HG03558 (cell line): Measurements from ENCODE around the gene METTL27.
A peak's percentile ranks its signal among the peaks of the same experiment; 100 is the strongest.
"Not testable (repeated sequence)": the region's sequence is repeated elsewhere in the genome, so short reads cannot be mapped to it uniquely, and the experiment has no call there.

ENCODE experiments used
- ATAC-seq: cut with Tn5 transposase; IDR thresholded peaks from one replicate; pipeline ENCODE4 v1.9.1; 2021; ENCODE audit warnings: moderate number of reproducible peaks; ENCODE audit not compliant: unreplicated experiment; ENCODE audit errors: extremely low read depth

Gene METTL27

DNA sequence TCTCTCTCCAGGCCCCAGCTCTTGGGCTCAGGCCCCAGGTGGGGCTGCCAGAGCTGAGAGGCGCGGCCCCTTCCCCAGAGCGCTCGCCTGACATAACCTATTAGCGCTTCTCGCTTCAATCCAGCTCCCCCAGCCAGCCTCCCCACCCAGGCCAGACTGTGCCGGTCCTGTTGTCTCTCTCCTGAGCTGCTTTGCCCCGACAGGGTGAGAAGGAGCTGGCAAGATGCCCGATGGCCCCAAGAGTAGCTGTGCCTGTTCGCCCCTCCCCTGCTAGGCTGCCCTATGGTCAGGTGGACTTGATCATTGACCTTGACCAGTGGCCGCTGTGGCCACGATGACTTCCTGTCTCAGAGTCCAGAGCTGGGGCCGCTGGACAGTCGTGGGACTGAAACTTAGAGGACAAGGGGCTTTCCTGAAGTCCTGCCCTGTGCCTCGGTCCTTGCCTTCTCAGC is 27.8 kb upstream of the METTL27 start:
- ATAC-seq: no peak

GRCh38 chr7:73869011-73869798 is 26.9 kb upstream of the METTL27 start:
- ATAC-seq: no peak

DNA sequence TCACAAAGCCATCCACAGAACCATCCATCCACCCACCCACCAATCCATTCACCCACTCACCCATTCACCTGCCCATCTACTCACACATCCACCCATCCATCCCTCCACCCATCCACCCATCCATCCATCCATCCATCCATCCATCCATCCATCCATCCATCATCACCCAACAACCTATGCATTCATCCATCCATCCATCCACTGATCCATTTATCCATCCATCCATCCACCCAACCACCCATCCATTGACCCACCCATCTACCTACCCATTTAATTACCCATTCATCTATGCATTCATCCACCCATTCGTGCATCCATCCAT is 24.1 kb upstream of the METTL27 start:
- ATAC-seq: no peak

DNA sequence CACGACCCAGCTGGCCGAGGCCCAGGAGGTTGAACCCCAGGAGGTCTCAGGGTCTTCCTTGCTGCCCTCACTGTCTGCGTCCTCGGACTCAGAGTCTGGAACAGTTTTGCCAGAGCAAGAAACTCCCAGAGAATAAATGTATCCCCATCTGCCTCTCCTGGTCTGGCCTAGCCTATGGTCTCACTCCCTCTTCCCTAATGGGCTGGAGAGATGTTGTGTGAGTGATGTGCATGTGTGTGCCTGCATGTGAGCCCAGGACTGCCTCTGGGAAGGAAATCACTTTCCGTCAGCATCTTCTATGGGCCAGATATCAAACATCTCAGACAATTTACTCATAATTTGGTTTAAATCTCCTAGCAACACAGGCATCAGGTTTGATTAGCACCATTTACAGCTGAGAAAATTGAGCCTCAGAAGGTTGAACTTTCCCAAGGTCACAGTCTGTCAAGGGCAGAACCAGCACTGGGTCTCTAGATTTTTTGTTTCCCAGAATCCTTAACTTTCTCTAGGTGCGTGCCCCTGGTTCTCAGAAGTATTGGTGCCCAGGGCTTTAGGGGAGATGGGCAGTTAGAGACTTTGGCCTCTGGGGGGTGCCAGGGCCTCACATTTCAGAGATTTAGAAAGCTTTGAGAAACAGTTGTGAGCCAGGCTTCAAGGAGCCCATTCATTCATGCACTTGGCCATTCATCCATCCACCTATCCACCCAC is 23.6 kb upstream of the METTL27 start:
- no peak for ATAC-seq

GRCh38 chr7:73864981-73865711 is 22.8 kb upstream of the METTL27 start:
- no peak for ATAC-seq

DNA sequence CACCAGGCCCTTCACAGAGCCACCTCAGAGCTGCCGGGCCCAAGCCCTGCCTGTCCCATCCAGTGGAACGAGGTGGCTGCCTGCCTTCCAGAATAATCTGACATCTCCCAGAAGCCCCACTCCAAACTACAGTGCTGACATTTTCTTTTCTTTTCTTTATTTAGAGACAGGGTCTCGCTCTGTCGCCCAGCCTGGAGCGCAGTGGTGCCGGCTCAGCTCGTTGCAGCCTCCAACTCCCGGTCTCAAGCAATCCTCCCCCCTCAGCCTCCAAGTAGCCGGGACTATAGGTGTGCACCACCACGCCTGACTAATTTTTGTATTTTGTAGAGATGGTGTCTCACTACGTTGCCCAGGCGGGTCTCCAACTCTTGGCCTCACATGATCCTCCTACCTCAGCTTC is 19.0 kb upstream of the METTL27 start:
- no peak for ATAC-seq

- ATAC-seq: no peak
Measured at GRCh38 chr7:73860859-73861258, 18.5 kb upstream of the METTL27 start, which contains the start of gene TMEM270. Gene TMEM270 (plus strand): TSS chr7:73861159. CDS start chr7:73861195, 36 bp downstream.

GRCh38 chr7:73858807-73859206 is 16.5 kb upstream of the METTL27 start:
- no peak for ATAC-seq

DNA sequence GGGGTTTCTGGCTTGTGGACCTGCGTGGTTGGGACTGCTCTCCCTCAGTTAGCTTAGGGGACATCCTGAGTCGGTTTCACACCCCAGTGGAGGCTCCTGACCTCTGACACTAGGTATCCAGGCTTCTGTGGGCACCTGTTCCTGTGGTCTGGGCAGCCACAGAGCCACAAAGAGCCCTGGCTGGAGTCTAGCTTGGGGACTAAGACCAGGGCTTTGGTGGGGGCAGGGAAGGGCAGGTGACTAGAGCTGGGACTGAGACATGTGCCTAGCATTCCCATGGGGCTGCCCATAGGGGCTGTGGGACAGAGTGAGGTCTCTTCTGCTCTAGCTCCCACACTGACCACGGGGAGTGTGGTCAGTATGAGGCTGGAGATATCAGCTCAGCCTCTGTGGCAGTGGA is 14.6 kb upstream of the METTL27 start:
- ATAC-seq: no peak

DNA sequence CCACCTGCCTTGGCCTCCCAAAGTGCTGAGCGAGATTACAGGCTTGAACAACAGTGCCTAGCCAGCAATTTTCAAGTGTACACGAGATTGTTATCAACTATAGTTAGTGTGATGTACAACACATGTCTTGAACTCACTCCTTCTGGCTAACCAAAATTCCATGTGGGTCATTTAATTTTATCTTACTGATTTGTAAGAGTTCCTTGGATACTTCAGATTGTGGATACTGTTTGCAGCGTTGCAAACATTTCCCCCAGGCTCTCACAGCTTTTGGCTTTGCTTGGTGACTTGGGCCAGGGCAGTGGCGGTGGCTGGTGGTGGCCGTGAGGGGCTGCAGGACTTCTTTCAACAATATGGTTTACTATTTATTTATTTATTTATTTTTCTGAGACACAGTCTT is 10.2 kb upstream of the METTL27 start:
- ATAC-seq: no peak

DNA sequence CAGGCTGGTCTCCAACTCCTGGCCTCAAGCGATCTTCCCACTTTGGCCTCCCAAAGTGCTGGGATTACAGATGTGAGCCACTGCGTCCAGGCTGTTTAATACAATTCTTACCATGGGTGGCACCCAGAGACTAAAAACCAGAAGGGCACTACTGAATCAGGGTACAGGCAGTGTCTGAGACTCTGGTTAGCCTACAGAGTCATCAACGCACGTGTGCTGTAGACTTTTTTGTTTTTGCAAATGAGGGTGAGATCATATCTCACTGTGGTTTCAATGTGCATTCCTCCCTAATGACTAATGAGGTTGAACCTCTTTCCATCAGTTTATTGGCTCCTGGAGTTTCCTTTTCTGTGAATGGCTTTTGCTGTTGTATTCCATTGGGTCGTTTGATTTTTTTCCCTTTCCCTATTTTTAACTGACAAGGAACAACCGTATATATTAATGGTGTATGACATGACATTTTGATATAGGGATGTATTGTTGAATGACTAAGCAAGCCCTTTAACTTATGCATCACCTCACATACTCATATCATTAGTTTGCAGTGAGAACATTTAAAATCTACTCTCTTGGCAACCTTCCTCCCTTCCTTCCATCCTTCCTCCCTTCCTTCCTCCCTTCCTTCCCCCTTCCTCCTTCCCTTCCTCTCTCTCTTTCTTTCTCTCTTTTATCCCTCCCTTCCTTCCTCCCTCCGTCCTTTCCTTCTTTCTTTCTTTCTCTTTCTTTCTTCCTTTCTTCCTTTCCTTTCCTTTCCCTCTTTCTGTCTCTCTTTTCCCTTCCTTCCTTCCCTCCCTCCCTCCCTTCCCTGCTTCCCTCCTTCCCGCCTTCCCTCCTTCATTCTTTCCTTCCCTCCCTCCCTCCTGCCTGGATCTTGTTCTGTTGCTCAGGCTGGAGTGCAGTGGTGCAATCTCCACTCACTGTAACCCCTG is 9.4 kb upstream of the METTL27 start:
- peak; percentile 84 for ATAC-seq

DNA sequence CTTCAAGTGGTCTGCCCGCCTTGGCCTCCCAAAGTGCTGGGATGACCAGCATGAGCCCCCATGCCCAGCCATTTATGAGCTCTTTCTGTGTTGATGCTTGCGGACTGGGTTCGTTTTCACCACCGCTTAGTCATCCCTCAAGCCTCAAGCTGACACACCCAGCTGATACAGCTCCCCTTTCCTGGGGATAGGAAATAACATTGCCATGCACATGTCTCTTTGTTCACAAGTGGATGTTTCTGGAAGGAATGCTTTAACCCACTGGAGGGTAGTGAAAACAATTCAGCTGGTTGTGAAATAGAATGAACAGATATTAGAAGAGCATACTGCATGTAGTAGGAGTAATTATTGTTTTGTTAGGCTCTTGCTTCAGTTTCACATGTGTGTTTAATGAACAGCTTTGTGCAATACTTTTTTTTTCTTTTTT is 8.5 kb upstream of the METTL27 start:
- ATAC-seq: no peak

DNA sequence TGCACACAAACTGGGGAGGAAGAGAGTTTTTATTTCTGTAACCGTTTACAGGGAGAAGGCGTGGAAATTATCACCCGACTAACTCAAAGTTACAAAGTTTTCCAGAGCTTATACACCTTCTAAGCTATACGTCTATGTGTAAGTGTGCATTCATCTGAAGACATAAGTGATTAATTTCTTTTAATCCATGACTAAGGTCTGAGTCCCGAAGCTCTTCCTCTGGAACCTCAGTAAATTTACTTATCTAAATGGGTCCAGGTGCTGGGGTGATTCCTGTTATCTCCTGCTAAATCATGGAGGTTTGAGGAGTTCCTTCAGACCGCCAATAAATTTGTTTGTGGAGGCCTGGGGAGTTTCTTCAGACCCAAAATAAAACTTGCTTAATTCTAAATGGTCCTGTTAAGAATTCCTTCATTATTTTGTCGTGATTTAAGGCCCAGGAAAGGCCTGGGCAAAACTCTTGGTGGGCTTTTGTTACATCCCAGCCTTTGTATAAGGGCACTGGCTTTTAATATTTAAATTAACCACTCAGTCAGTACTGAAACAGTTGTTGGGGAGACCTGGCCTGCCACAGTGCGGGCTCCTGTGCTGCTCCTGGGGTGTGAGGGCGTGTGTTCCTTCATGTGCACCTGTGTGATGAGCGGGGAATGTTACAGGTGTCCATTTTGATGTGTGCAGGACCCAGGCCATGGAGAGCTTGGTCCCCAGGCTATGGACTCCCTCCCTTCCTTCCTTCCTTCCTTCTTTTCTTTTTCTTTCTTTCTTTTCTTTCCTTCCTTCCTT is 5.8 kb upstream of the METTL27 start:
- ATAC-seq: no peak

DNA sequence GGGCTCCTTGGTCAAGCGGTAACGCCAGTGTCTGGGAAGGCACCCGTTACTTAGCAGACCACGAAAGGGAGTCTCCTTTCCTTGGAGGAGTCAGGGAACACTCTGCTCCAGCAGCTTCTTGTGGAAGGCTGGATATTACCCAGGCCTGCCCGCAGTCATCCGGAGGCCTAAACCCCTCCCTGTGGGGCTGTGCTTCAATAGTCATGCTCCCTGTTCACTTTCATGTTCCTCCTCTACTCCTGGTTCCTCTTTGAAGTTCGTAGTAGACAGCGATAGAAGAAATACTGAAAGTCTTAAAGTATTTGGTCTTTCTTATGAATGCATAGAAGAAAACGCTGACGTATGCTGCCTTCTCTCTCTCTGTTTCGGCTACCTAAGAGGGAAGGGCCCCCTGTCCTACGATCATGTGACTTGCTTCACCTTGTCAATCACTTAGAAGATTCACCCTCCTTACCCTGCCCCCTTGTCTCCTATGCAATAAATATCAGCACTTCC is 3.4 kb upstream of the METTL27 start:
- ATAC-seq: not testable (repeated sequence)

GRCh38 chr7:73844848-73845460 is 2.6 kb upstream of the METTL27 start:
- ATAC-seq: no peak

DNA sequence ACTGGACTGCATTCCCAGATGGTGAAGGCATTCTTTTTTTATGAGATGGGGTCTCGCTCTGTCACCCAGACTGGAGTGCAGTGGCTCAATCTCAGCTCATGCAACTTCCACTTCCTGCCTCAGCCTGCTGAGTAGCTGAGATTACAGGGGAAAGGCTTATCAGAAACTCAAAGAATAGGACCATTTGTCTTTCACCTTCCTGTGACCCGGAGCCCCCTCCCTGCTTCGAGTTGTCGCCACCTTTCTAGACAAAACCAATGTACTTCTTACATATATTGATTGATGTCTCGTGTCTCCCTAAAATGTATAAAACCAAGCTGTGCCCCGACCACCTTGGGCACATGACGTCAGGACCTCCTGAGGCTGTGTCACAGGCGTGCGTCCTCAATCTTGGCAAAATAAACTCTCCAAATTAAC is 1.8 kb upstream of the METTL27 start:
- no peak for ATAC-seq

DNA sequence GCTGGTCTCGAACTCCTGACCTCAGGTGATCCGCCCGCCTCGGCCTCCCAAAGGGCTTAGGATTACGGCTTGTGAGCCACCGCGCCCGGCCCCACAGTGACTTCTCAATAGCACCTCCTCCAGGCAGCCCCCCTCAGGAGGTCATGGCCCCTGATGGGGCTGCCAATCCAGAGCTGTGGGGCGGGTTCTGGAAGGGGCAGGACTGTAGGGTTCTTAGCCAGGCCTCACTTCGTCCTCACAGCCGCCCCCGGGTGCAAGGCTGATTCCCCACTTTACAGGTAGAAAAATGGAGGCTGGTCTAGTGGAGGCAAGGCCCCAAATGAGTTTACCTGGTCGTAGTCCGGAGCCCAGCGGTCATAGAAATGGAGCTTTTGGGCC is 638 bp downstream of the METTL27 start:
- no peak for ATAC-seq

DNA sequence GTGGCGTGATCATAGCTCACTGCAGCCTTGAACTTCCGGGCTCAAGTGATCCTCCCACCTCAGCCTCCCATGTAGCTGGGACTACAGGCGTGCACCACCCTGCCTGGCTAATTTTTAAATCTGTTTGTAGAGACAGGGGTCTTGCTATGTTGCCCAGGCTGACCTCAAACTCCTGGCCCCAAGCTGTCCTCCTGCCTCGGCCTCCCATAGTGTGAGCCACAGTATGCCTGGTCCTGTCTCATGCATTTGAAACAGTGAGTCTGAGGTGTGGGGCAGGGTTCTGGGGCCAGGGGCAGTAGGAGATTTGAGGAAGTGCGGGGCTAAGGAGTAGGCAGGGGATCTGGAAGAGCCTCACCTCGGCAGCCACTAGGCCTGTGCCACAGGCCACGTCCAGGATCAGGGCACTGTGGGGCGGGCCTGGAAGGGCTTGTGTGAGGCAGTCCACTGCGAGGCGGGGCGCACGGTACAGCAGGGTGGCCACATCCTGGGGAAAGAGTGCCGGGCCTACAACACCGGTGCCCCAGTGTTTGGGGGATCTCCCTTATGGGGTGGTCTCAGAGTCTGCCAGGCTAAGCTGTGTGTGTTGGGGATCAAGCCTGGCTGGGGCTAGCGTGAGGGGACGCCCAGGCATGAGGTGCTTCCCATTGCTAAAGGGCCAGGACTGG is 1.5 kb downstream of the METTL27 start:
- no peak for ATAC-seq
